Activated CD4-positive, CD25-positive, alpha-beta regulatory T cell treated with anti-CD3 and anti-CD28 coated beads, Interleukin-2, amount 50 U/mL, for 16 hours (primary cell): ENCODE measurements around the gene GLOD4.
"Not testable (repeated sequence)": the region's sequence is repeated elsewhere in the genome, so short reads cannot be mapped to it uniquely, and the experiment has no call there.

Experiments used
- DNase-seq: peaks from one replicate; pipeline ENCODE4 v3.0.0-alpha.2; 2020; ENCODE audit warnings: low read depth, low spot score

Gene GLOD4

DNA sequence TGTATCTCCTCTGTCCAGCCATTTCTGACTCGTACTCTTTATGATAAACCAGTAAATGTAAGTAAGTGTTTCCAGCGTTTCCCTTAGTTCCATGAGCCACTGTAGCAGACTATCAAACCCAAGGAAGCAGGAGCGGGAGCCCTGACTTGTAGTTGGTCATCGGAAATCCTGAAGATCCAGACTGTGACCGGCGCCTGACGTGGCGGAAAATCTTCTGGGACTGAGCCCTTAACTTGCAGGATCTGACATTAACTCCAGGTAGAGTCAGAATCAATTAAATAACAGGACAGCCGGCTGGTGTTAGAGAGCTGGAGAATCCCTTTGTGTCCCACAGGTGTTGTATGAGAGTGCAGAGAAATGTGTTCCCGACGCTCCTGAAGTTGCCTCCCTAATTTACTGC, 4.0 kb downstream of the GLOD4 start:
- DNase-seq = no peak

DNA sequence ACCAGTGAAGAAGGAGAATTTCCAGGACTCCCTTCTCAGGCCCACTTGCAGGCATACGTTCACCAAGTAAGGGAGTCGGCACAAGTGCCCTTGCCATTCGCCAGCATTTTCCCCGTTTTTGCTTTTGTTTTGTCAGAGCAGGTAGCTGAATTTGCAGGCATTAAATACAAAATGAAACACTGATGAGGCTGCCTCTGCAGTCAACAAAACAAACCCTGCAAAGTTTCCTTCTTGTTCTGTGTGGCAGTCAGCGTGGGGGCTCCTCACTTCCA, 7.8 kb downstream of the GLOD4 start:
- no peak for DNase-seq

DNA sequence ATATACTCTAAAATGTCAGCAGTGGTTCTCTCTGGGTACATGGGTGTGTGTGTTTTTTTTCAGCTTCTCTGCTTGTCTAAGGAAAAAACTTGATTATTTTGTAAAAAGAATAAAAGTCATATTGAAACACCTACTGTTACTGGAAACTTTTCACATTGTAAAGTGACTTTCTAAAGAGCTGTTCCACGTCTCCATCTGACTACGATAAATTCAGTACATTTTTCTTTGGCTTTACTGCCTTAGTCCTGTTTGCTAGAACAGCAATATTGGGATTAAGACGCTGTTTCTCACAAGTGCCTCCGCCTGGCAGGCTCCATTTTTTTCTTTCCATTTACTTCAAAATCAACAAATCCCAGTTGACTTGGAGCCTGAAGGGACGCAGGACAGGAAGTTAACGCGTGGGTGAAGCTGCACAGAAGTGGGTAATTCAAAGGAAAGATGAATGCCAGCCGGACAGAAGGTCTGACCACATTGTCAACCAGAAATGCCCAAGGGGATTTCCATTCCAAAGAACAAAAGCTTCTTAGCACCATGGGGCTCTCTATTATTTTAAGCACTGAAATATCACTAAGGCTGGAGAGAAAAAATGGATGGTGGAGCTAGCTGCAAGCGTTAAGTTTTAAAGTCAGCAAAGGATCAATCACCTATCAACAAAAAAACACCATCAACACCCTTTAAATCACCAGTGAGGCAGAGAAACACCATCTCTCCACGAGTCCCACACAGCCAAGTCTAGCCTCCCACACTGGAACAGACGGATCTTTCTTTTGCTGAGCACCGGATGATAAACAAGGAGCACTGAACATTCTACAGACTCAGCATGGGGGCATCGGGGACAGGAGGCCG, 8.4 kb downstream of the GLOD4 start:
- DNase-seq = no peak

DNA sequence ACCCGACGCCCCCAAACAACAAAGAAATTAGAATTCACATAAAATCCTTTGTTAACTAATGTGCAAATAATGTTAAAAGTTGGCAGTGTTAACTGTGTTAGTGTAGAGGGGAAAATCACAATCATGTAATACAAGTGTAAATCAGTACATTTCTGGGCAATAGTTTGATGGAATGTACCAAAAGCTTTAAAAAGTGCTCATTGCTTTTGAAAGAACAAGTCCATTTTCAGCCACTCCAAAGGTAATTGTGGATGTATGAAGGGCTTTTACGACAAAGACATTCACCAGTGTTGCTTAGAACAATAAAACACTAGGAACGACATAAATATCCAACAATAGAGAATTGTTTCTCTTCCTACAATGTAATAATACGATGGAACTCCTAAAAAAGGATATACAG, 9.1 kb downstream of the GLOD4 start:
- no peak for DNase-seq

DNA sequence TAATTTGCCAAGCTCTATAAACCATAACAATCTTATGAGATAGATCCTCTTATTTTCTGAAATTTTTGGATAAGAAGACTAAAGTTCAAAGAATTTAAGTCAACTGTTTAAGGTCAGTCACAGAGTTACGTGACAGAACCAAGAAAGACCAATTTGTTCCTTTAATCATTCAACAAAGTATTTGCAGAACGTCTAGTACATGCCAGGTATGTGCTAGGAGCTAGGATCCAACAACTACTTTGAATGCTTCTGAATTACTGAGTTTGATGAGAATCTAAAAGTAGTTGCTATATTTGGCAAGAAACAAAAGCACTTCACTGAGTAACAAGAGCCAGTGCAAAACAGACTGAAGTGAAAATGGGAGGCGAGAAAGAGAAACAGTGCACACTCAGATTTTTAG, 15.0 kb downstream of the GLOD4 start:
- DNase-seq = no peak

DNA sequence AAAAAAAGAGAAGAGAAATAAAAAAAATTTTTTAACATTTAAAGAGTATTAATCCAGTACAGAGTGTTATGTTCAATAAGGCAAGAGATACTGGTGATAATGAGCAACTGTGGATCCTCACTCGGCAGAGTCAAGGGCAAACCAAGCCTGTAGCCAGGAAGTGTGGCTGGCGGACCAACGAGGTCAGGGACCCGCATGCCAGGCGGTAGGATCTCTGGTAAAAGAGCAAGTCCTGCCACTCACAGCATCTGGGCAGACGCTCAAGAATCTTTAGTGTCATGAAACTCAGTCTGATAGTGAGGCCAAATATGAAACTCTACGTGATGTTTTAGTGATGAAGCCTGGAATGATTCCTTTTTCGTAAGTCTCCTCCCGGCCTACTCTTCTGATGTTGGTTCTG, 21.7 kb downstream of the GLOD4 start:
- no peak for DNase-seq

DNA sequence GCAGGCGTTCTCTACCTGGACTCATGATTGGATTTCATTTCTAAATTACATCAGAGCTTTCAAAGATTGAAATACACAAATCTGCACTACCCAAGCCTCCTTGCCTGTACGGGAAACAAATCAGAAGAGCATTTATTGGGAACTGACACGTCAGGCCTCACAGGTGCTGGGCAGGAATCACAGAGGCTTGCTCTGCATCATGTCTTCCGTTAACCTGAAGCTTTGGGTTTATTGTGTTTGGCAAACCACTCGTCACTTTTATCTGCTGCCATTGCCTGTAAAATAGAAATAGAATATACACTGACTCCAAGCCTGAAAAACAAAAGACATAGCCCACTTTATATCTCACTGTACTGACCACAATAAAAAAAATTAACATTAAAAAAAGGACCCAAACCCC, 22.1 kb downstream of the GLOD4 start:
- DNase-seq = no peak

DNA sequence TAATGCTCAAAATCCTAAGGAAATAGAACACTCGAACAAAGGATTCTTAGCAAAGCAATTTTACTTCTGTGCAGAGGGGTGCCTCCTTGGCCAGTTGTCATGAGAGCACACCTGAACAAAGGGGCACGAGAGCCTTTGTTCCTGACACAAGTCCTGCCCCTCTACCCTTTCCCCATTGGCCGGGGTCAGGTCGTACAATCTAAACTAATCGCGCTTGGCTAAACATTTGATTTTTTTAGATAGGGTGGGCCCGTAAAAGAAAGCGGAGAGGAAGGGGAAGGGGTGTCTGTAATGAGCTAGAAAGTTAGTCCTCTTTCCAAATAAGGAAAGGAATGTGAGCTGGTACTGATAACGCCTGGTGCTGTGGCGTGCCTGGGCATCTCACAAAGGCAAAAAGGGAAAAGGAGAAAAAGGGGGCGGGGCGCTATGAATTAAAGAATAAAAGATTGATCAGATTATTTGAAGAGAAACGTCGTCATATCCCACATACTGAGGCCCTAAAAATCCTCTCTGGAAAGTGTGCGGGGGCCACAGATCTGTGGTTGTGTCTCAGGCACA, 26.0 kb downstream of the GLOD4 start:
- DNase-seq = not testable (repeated sequence)

DNA sequence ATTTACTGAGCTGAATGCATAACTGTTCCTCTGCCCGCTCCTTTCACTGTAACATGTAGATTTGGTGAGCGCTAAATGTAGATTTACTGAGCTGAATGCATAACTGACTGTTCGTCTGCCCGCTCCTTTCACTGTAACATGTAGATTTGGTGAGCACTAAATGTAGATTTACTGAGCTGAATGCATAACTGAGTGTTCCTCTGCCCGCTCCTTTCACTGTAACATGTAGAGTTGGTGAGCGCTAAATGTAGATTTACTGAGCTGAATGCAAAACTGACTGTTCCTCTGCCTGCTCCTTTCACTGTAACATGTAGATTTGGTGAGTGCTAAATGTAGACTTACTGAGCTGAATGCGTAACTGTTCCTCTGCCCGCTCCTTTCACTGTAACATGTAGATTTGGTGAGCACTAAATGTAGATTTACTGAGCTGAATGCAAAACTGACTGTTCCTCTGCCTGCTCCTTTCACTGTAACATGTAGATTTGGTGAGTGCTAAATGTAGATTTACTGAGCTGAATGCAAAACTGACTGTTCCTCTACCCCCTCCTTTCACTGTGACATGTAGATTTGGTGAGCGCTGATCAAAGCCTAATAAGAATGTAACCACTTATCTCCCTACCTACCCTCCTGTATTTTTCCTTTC, 26.6 kb downstream of the GLOD4 start:
- DNase-seq = not testable (repeated sequence)

DNA sequence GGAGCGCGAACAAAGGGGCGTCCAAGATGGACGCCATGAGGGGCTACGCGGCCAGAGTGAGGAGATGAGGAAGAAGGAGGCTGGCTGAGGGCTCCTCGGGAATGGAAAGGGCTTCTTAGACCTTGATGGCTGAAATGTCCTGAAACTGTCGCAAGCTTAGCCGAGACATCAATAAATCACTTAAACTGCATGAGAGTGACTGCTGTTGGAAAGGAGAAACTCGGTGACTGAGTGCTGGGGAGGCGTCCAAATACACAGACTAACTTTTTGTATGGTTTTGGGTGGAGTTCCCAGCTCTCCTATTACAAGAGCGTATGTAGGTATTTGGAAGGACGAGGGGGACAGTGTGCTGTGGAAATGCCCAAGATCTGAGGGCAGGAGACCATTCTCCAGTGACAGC, 28.7 kb downstream of the GLOD4 start:
- no peak for DNase-seq

DNA sequence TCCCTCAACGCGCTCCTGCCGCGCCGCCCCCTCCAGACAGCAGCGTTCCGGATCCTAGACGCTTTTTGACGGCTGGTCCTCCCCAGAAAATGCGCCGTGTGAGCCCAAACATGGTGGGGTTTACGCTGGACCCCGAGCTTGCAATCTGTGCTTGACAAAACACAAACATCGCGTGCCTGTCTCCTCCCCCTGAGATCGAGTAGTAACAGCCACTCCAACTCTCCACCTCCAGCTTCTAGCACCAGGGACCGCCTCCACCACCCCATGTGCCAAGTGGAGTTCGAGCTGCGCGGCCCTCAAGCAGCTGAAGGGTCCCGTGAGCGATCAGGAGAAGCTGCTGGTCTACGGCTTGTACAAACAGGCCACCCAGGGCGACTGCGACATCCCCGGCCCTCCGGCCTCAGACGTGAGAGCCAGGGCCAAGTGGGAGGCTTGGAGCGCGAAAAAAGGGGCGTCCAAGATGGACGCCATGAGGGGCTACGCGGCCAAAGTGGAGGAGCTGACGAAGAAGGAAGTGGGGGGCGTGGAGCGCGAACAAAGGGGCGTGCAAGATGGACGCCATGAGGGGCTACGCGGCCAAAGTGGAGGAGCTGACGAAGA, 29.4 kb downstream of the GLOD4 start:
- DNase-seq = no peak

DNA sequence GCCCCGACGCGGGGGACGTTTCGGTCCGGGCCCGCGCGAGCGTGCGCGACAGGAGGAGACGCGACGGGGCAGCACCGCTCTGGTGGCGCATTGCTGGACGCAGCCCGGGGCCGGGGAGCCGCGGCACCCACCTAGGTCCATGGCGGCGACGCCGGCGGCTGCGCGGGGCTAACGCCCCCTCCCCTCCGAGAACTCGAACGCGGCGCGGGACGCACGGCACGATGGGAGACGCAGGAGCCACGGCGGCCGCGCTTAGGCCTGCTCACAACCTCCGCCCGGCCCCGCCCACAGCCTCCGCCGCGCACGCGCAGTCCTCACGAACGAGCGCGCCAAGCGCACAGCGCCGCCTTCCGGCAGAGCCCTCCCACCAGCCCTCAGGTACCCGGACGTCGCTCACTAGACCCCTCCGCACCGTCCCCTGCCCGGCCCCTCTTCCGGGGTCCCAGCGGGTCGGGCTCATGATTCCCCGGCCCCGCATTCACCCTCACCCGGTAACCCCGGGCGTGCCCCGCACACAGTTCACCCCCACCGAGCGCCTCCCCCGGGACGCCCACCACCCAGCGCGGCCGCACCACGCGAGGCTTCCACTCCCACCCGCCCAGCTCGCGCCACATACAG, 30.0 kb downstream of the GLOD4 start, which contains the start of gene GEMIN4:
TSS of gene GEMIN4 (minus strand) at position 263 of the 618 bp plus-strand sequence. CDS start at position 141, 122 bp downstream.
- DNase-seq = peak; percentile 95

DNA sequence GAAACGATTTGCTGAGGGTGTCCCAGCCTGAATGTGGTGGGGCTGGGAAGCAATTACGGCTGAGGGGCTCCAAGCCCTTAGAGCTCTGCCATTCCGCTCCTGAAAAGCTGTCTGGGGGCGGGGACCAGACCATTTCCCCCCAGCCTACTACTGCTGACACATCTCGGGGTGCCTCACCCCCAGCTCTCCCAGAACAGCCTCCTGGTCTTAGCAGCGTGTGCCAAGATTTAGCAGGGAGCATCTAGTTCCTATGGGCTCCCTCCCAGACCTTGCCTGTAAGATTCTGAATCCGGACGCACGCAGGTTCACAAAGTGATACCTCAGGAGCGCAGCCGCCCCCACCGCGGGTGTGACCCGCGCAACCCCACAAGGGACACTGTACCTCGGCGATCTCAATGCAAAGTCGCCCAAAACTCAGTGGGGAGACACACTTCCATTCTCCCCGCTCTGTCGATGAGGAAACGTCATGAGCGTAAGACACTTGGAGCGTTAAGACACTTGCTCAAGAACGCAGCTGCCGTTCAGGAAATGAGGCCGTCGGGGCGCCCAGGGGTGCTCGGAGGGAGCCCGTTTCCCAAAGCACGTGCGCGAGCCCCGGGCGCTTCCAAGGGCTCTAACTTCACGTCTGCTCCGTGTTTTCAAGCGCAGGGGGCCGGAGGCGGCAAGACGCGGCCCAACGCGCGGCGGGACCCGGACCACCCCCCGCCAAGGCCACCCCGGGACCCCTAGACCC, 30.6 kb downstream of the GLOD4 start:
- DNase-seq = peak; percentile 10

DNA sequence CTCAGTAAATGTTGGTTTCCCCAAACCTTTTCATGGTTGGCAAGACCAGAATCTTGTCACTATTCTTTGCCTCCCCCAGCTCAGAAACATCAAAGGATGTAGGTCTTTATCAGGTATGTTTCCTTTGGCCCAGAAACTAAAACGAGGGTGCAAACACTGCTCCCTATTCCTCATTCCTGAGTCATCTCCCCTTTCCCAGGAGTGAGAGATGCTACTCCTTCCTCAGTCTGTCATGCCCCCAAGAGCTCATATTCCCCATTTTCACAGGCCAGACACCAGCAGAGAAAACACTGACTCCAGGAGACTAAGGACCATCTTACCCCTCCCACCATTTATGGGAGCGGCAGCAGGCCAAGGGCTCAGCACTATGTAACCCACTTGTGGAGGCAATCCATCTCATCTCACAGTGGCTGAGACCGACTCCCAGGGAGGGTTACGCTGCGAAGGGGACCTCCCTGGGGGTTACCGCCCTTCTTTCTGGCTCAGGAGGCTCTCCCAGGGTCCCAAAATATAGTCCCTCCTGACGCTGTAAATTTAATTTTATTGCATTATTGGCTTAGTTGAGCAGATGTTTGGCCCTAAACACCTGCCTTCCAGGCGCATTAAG, 31.5 kb downstream of the GLOD4 start:
- DNase-seq = no peak

DNA sequence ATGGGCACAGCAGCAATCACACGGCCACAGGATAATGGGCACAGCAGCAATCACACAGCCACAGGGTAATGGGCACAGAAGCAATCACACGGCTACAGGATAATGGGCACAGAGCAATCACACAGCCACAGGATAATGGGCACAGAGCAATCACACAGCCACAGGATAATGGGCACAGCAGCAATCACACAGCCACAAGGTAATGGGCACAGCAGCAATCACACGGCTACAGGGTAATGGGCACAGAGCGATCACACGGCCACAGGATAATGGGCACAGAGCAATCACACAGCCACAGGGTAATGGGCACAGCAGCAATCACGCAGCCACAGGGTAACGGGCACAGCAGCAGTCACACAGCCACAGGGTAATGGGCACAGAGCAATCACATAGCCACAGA, 32.7 kb downstream of the GLOD4 start:
- not testable (repeated sequence) for DNase-seq

DNA sequence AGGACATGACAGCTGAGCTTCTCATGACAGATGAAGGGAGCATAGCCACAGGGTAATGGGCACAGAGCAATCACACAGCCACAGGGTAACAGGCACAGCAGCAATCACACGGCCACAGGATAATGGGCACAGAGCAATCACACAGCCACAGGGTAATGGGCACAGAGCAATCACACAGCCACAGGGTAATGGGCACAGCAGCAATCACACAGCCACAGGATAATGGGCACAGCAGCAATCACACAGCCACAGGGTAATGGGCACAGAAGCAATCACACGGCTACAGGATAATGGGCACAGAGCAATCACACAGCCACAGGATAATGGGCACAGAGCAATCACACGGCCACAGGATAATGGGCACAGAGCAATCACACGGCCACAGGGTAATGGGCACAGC, 33.5 kb downstream of the GLOD4 start:
- not testable (repeated sequence) for DNase-seq

DNA sequence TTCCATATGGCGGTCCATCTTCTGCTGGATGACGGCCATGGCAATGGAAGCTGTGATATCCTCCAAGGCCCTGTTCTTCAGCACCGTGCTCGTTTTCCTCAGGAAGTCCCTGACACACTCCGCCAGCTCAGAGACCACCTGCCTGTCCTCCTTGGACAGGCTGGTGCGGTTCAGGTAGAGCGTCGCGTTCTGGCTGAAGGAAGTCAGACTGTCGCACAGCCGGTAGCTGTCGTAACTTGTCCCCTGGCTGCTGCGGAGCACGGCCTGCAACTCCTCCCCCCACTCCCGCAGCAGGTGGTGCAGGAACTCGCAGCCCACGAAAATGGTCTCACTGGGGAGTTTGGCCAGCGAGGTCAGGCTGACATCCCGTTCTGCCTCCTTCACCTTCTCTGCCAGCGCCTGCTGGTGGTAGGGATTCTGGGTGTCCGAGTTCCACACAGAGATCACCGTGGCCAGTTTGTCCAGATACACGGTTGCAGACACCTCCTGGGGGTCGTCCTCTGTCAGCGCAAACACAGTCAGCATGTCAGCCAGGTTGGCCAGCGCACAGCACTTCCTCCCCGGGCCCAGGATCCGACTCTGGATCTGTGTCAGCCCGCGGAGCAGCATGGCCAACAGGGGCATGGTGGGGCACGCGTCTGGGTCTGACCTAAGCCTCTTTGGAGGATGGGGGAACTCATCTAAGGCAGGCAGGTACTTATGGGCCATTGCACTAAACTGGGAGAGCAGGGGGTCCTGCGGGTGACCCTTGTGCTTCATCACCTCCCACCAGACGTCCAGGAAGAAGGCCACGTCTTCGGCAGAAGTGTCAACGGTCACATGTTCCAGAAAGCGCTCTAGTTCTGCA, 35.1 kb downstream of the GLOD4 start:
- no peak for DNase-seq

DNA sequence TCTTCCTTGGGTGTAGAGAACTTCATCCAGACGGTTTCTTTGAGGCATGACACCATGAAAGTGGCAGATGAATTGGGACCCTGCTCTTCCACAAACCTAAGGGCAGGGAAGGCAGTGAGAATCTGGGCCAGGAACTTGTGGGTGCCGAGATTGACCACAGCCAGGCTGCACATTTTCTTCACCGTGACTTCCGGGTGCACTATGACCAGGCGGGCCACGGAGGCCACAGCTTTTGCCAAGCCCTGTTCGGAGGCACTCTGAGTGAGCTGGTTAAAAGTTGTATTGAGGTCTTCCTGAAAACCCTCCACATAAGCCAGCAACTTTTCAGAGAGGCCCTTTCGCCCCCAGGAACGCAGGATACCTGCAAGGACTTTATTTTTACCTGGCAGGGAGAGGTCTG, 35.9 kb downstream of the GLOD4 start:
- no peak for DNase-seq

DNA sequence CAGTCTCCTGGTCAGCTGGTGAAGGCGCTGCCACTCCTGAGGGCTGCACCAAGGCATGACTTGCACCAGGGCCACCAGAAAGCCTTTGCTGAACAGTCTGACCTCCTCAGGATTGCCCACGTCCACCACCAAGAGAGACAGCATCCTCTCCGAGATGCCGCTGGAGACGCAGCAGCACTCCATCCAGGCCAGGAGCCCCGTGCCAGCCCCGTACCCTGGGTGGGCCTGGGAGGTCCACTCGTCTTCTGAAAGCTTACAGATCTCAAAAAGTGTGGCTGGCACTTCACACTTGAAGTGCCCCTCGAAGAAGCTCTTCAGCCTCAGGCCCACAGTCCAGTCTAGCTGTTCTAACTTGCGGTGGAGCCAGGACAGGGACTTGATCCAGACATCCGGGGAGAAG, 36.7 kb downstream of the GLOD4 start:
- no peak for DNase-seq

DNA sequence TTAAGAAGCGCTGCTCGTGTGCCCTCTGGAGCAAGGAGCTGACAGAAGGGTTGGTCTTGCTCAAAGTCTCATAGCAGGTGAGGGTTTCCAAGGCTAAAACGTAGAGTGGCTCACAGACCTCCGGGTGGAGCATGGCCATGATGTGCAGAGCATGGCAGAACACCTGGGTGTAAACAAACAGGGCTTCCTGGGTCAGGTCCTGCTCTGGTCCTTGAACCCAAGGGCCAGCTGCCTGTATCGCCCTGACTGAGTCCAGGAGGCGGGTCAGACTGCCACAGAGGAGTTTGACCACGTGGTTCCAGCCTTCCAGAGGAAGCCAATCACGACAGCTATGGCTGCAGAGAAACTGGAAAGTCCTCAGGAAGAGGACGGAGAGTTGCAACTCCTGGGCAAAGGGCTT, 37.1 kb downstream of the GLOD4 start:
- no peak for DNase-seq
